Right ventricle myocardium superior (tissue), 1 donor: Measurements from ENCODE around the gene LIX1L. TPM values are rescaled to one million over a fixed set of nuclear protein-coding genes. Genes with fewer than 3 reads are reported as not detected.

Experiments used
- ATAC-seq: fragments of 200-7000 bp; cut with Tn5 transposase; one replicate; pipeline ENCODE4 v1.9.1; 2020; ENCODE audit warnings: mild to moderate bottlenecking; ENCODE audit not compliant: poor library complexity
- DNase-seq: peaks from one replicate; pipeline ENCODE4 v3.0.0-alpha.2; 2020
- intact Hi-C: fragments of 100-400 bp; cut with DNase I; formaldehyde crosslinking; loops from one replicate; pipeline ENCODE4 v1.11.2; 2022
- long read RNA-seq: library from polyadenylated mRNA; unstranded; transcript quantifications from one replicate; pipeline ENCODE4 v2.0.0, GENCODE V29; 2021
- total RNA-seq: library from RNA; stranded (reverse); fragmentation: NEBNext Ultra II Directional; extraction: Animal tissue kit (Norgen Biotek cat#: 25700); gene quantifications from one replicate; pipeline ENCODE4 v1.2.1, GENCODE V29; 2021
- donor health status: DM: no; HTN: yes; CAD: no; lungs with severe emphysema.

Gene LIX1L
- total RNA-seq, result 22.9 TPM
- long read RNA-seq, transcript LIX1L-201 (6 exons, 3,975 nt), result major isoform, 11 of 18 reads
- long read RNA-seq, partial matches to known transcripts, result 2 of 18 reads
- long read RNA-seq, other reads (novel, unspliced or antisense), result 5 of 18 reads

- intact Hi-C loops, result no loop called here
- DNase-seq (peak; percentile 97), ATAC-seq (peak; percentile 85)
Observed at GRCh38 chr1:145957443-145958319, at the start of gene LIX1L. Gene LIX1L, minus strand, starts transcription at chr1:145958017. Its CDS starts 90 bp downstream, at chr1:145957927.

DNA sequence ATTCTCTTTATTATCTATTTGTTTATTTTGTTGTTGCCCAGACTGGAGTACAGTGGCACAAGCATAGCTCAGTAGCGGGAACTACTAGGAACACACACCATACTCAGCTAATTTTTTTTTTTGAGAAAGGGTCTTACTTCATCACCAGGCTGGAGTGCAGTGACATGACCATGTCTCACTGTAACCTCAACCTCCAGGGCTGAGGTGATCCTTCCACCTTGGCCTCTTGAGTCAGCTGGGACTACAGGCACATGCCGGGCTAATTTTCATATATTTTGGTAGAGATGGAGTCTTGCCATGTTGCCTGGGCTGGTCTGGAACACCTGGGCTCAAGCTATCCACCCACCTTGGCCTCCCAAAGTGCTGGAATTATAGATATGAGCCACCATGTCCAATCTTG is 43.9 kb upstream of the LIX1L start:
- intact Hi-C loops, result no loop called here
- ATAC-seq, result no peak
- DNase-seq, result no peak

DNA sequence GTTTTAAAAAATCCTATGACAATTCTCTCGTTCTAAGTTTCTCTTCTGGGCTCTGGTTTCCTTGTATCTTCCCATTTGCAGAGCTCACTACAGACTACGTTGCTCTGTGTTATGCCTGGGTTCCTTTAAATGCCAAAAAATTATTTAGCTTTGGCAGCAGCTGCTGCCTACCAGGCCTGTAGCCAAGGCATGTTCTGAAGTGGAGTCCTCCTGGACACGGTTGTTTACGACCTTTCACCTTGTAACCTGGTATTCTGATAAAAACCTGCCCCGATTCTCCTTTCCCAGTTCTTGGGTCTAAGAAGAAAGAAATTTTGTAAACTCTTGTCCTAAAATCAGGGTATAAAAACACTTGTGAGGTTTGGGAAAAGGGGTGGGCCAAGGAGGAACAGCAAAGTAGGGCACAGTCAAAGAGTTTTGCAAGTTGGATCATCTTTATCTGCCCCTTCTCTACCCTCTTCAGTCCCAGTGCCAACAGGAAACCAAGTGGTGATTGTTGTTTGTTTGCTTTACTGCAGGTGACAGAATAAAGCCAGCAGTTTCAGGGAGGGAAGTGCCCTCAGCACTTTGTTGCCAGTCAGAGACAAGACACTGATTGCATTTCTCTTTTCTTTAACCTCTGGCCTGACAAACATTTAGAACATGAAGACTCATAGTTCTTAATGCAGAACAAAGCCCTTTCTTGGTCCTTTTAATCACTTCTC is 41.7 kb upstream of the LIX1L start:
- intact Hi-C loops, result no loop called here

DNA sequence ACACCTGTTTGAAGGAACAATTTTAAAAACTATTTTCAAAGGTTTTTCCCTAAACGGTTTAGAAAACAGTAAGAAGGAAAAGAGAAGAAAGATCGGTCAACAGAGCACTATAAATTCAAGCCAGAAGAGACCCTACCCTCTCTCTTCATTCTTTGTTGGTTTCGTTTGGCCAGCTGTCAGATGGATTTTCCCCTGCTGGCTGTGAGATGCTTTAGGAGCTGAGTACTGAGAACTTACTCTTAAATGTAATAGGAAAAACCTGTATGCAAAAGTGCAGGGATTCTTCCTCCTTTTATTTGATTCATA is 39.9 kb upstream of the LIX1L start:
- DNase-seq (no peak), ATAC-seq (no peak)
- intact Hi-C loops, result no loop called here

More for the DNA sequence above, 41.7 kb upstream of the LIX1L start:
- peak; percentile 64 for DNase-seq
- peak; percentile 58 for ATAC-seq

- ATAC-seq (peak; percentile 9), DNase-seq (peak; percentile 68)
- intact Hi-C loops, result no loop called here
Observed at GRCh38 chr1:145997016-145997717, 39.4 kb upstream of the LIX1L start.

- DNase-seq (peak; percentile 100), ATAC-seq (peak; percentile 71)
- intact Hi-C loops, result no loop called here
Observed at GRCh38 chr1:145996433-145997015, 38.7 kb upstream of the LIX1L start, which contains the start of gene TXNIP. Gene TXNIP, minus strand, starts transcription at chr1:145996579. Its CDS starts 313 bp downstream, at chr1:145996266.

DNA sequence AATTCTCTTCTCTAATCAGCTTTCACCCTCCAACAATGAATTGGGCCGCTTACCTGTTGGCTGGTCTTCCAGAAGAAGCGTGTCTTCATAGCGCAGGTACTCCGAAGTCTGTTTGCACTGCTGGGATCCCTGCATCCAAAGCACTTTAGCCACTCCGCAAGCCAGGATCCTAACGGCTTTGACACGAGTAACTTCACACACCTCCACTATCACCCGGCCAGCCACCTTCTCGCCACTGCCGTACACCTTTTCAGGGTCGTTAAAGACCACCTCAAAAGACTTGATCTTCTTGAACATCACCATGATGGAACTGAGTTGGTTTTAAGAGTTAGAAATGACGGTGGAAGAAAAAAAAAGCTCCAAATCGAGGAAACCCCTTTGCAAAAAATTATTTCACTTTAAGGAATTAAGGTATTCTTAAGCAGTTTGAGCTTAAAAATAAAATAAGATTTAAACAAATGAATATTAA is 38.2 kb upstream of the LIX1L start:
- intact Hi-C loops, result no loop called here
- no peak for DNase-seq
- no peak for ATAC-seq

DNA sequence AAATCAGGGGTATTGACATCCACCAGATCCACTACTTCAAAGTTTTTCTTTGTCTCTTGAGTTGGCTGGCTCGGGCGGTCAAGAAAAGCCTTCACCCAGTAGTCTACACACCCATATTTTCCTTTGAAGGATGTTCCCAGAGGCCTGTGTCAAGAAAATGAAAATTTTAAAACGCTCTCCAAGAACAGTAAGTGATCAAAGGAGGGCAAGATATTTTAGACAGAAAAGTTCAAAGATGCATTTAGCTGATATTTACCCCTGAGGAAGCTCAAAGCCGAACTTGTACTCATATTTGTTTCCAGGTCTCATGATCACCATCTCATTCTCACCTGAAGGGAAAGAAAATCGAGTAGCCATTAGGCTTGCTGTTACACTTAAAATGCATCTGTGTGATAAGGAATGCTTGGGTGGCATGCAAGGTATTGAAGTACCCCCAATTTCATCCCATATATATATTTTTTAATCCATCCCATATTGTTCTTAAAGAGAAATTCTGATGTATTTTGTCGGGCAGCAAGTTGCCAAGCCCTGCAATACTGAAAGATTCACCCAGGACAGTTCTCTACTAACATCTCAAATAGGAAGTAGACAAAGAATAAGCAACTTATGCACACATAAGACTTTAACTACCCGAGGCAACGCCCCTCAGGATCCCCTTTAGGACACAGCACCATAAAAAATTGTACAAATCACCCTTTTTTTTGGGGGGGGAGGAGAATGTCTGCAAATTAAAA is 37.5 kb upstream of the LIX1L start:
- intact Hi-C loops, result no loop called here
- DNase-seq (no peak), ATAC-seq (no peak)

GRCh38 chr1:145994391-145995120 is 36.7 kb upstream of the LIX1L start:
- DNase-seq, result no peak
- intact Hi-C loops, result no loop called here
- no peak for ATAC-seq

DNA sequence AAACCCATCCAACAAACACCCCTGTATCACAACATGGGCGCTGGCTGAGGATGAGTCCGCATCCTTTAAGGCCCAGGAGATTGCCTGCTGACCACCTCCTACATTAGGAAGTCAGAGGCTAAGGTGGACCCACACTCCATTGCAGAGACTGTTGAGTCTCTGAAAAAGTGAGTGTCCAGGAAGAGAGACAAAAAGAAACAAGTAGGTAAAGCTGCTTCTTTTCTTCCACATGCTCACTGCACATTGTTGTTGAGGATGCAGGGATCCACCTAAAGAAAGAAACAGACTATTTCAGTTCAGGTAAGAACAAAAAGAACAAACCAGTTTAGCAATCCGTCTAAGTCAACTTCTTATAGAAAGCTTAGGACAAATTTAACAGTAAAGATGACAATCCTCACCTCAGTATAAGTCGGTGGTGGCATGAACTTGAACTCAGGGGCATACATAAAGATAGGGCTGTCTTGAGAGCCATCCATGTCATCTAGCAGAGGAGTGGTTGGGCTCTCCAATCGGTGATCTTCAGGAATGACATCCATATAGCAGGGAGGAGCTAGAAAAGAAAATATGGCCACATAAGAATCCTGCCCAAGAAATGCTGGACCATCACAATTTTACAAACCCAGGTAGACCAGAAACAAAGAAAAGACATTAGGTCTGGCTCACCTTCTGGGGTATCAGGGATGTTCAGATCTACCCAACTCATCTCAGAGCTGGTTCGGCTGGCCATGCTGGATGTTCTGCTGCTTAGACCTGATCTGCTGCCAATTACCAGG is 36.0 kb upstream of the LIX1L start:
- DNase-seq, result no peak
- intact Hi-C loops, result no loop called here
- no peak for ATAC-seq

- DNase-seq, result no peak
- ATAC-seq, result no peak
- intact Hi-C loops, result no loop called here
Observed at GRCh38 chr1:145992958-145993617, 35.3 kb upstream of the LIX1L start.

GRCh38 chr1:145992502-145992936 is 34.7 kb upstream of the LIX1L start:
- intact Hi-C loops, result no loop called here
- ATAC-seq (peak; percentile 1), DNase-seq (no peak)

DNA sequence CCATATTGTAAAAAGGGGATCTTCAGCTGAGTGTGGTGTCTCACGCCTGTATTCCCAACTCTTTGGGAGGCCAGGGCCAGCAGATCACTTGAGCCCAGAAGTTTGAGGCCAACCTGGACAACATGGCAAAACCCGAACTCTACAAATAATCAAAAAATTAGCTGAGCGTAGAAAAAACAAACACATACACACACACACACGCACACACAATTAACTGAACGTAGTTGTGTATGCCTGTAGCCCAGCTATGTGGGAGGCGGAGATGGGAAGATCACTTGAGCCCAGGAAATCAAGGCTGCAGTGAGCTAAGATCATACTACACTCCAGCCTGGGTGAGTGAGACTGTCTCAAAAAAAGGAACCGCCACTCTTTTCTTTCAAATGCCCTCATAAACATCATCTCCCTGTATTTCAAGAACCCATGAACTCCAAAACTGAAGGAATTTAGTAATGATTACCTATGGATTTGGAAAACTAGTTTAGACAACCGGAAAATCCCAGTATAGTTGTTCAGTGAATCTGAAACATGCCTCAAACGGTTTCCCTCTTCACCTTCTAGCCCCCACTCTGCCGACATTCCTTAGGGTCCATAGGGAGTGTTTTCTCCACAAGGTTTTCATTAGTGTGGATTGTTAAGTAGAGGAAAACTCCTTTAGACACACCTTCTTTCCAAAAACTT is 34.1 kb upstream of the LIX1L start:
- ATAC-seq (peak; percentile 20), DNase-seq (no peak)
- intact Hi-C loops, result no loop called here

GRCh38 chr1:145990249-145990855 is 32.5 kb upstream of the LIX1L start:
- intact Hi-C loops, result no loop called here
- DNase-seq (no peak), ATAC-seq (peak; percentile 5)

DNA sequence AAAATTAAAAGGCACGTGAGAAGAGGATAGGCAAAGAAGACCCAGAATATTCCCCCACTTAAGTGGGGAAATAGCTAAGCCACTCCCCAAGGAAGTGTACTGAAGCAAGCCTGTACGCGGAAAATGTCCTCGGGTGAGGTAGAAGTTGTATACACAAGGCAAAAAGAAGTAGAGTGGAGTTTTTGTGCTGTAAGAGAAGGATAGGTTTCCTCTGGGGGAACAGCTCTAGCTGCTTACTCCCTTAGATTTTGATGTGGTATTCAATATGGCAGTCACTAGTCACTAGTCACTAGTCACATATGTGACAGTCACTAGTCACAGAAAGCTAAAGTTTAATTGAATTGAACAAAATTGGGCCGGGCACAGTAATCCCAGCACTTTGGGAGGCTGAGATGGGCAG is 31.0 kb upstream of the LIX1L start:
- intact Hi-C loops, result no loop called here
- DNase-seq (no peak), ATAC-seq (no peak)
